A673 (cell line): ENCODE data around the gene VAPA.

ENCODE experiments used
- CTCF ChIP-seq: fragments of 300-800, 200-600 bp; sonication (generic); conservative IDR thresholded peaks from 2 replicates; pipeline ENCODE4 v1.5.1; 2017; ENCODE audit warnings: low read depth, mild to moderate bottlenecking, antibody characterized with exemption, low read length, moderate library complexity, mixed read lengths
- EZH2 ChIP-seq: fragments of 200-600 bp; sonication (generic); IDR thresholded peaks from 2 replicates; pipeline ENCODE4 v1.6.1; 2017; ENCODE audit warnings: borderline replicate concordance, low read depth, mild to moderate bottlenecking, mixed read lengths, antibody characterized with exemption, low read length; ENCODE audit not compliant: poor library complexity, severe bottlenecking

DNA sequence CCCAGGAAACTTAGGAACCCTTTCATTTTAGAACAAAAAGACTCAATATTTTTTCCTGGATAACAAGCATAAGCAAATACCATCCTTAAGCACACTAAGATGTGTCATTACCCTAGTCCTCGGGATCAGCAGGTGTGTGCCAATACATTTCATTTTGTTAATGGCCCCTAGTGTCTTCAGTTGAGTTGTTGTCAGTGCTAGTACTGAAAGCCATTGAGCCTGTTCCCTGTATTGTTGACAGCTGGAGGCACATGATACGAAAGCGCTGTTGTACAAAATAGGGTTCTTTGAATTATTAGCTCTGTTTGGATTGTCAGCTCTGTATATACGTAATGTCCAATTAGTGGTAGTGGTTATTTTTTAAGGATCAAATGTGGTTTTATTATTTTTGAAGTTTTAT, 29.5 kb downstream of the VAPA start:
- no peak for TF ChIP-seq CTCF
- no peak for TF ChIP-seq EZH2
